SJCRH30 (cell line): Measurements from ENCODE around the gene JAK3. TPM values are rescaled to one million over a fixed set of nuclear protein-coding genes. Genes with fewer than 3 reads are reported as not detected.

Source experiments
- DNase-seq, 2 experiments: peaks; one replicate each; pipeline ENCODE4 v3.0.0-alpha.2; 2015 to 2020
- H3K27ac ChIP-seq: fragments of 250-450 bp; sonication (Bioruptor Pico); 2 replicates; pipeline ENCODE4 v1.5.1; 2020; ENCODE audit warnings: mild to moderate bottlenecking, moderate library complexity
- H3K27me3 ChIP-seq: fragments of 250-450 bp; sonication (Bioruptor Pico); 2 replicates; pipeline ENCODE4 v1.5.1; 2020; ENCODE audit warnings: mild to moderate bottlenecking, moderate library complexity
- H3K36me3 ChIP-seq: fragments of 250-450 bp; sonication (Bioruptor Pico); 2 replicates; pipeline ENCODE4 v1.5.1; 2020; ENCODE audit warnings: mild to moderate bottlenecking, moderate library complexity
- H3K4me1 ChIP-seq: fragments of 250-450 bp; sonication (Bioruptor Pico); 2 replicates; pipeline ENCODE4 v1.5.1; 2020; ENCODE audit warnings: mild to moderate bottlenecking, moderate library complexity
- H3K4me3 ChIP-seq: fragments of 250-450 bp; sonication (Bioruptor Pico); 2 replicates; pipeline ENCODE4 v1.5.1; 2020; ENCODE audit warnings: mild to moderate bottlenecking, moderate library complexity
- H3K9me3 ChIP-seq: fragments of 250-450 bp; sonication (Bioruptor Pico); replicated peaks from 2 replicates; pipeline ENCODE4 v1.5.1; 2020; ENCODE audit warnings: mild to moderate bottlenecking, moderate library complexity
- total RNA-seq: library from RNA; depleted of rRNA; stranded (reverse); fragments of >200 nt; shearing (Covaris generic); gene quantifications from 2 replicates; pipeline ENCODE4 v1.2.3, GENCODE V29; 2014

JAK3 gene
- total RNA-seq, 1 experiment from 2014 or later, result 0.04 TPM

- no peak within 1 kb of the TSS for H3K4me3 ChIP-seq
- no peaks in the 10 kb centered on the region for H3K9me3 ChIP-seq
- peaks cover 14% of the 10 kb centered on the region; the same call in 1 of the 2 replicates for H3K27me3 ChIP-seq
- H3K27ac ChIP-seq, result no peak within 1 kb of the TSS
- peak; percentile 69 to 71 for DNase-seq
- no peaks in the 10 kb centered on the region for H3K36me3 ChIP-seq
- H3K4me1 ChIP-seq, result no peaks in the 10 kb centered on the region
Measured at GRCh38 chr19:17871878-17872250, 24.1 kb upstream of the JAK3 start, which contains the start of gene SLC5A5. TSS of gene SLC5A5 (plus strand) at chr19:17871945. CDS start at chr19:17872320, 375 bp downstream.

GRCh38 chr19:17871032-17871877 is 23.5 kb upstream of the JAK3 start:
- Histone ChIP-seq H3K4me1 (no peaks in the 10 kb centered on the region), H3K27me3 (peaks cover 14% of the 10 kb centered on the region; the same call in 1 of the 2 replicates), H3K27ac (no peak overlapping the region), H3K36me3 (no peaks in the 10 kb centered on the region), H3K4me3 (no peak overlapping the region), H3K9me3 (no peaks in the 10 kb centered on the region)
- no peak for DNase-seq

- no peaks in the 10 kb centered on the region for H3K4me1 ChIP-seq
- peaks cover 14% of the 10 kb centered on the region; the same call in 1 of the 2 replicates for H3K27me3 ChIP-seq
- DNase-seq, result no peak
- no peak overlapping the region for H3K27ac ChIP-seq
- H3K9me3 ChIP-seq, result no peaks in the 10 kb centered on the region
- peaks cover 12% of the 10 kb centered on the region for H3K36me3 ChIP-seq
- no peak overlapping the region for H3K4me3 ChIP-seq
Measured at GRCh38 chr19:17869114-17869608, 21.4 kb upstream of the JAK3 start.

- Histone ChIP-seq H3K4me3 (no peak overlapping the region), H3K4me1 (no peaks in the 10 kb centered on the region), H3K27me3 (peaks cover 14% of the 10 kb centered on the region; the same call in 1 of the 2 replicates)
Measured at GRCh38 chr19:17868669-17869068, 20.9 kb upstream of the JAK3 start.

GRCh38 chr19:17866964-17867486 is 19.2 kb upstream of the JAK3 start:
- H3K9me3 ChIP-seq, result no peaks in the 10 kb centered on the region
- H3K27me3 ChIP-seq, result peaks cover 11% of the 10 kb centered on the region; the same call in 1 of the 2 replicates
- no peak overlapping the region for H3K4me3 ChIP-seq
- no peak for DNase-seq
- no peaks in the 10 kb centered on the region; the same call in 1 of the 2 replicates for H3K4me1 ChIP-seq
- peaks cover 33% of the 10 kb centered on the region for H3K36me3 ChIP-seq
- no peak overlapping the region for H3K27ac ChIP-seq

More at GRCh38 chr19:17868669-17869068, 20.9 kb upstream of the JAK3 start:
- H3K9me3 ChIP-seq, result no peaks in the 10 kb centered on the region
- no peak overlapping the region for H3K27ac ChIP-seq
- DNase-seq, result no peak
- H3K36me3 ChIP-seq, result peaks cover 17% of the 10 kb centered on the region

GRCh38 chr19:17866312-17866963 is 18.7 kb upstream of the JAK3 start:
- Histone ChIP-seq H3K36me3 (peaks cover 39% of the 10 kb centered on the region), H3K4me1 (peaks cover 1% of the 10 kb centered on the region; the same call in 1 of the 2 replicates)

GRCh38 chr19:17865364-17866311 is 17.9 kb upstream of the JAK3 start:
- peak in 1 of 2 experiments; percentile 53 for DNase-seq
- Histone ChIP-seq H3K36me3 (peaks cover 47% of the 10 kb centered on the region), H3K9me3 (no peaks in the 10 kb centered on the region), H3K4me3 (no peak overlapping the region), H3K27me3 (no peaks in the 10 kb centered on the region), H3K27ac (no peak overlapping the region), H3K4me1 (peaks cover 6% of the 10 kb centered on the region; the same call in 1 of the 2 replicates)

More at GRCh38 chr19:17866312-17866963, 18.7 kb upstream of the JAK3 start:
- peak in 1 of 2 experiments; percentile 42 for DNase-seq
- H3K4me3 ChIP-seq, result no peak overlapping the region
- peaks cover 5% of the 10 kb centered on the region; the same call in 1 of the 2 replicates for H3K27me3 ChIP-seq
- no peaks in the 10 kb centered on the region for H3K9me3 ChIP-seq
- H3K27ac ChIP-seq, result no peak overlapping the region

GRCh38 chr19:17863520-17864182 is 15.9 kb upstream of the JAK3 start:
- peak in 1 of 2 experiments; percentile 49 for DNase-seq
- H3K27me3 ChIP-seq, result no peaks in the 10 kb centered on the region
- H3K27ac ChIP-seq, result no peak overlapping the region
- no peaks in the 10 kb centered on the region for H3K9me3 ChIP-seq
- peaks cover 6% of the 10 kb centered on the region; the same call in 1 of the 2 replicates for H3K4me1 ChIP-seq
- no peak overlapping the region for H3K4me3 ChIP-seq
- peaks cover 52% of the 10 kb centered on the region for H3K36me3 ChIP-seq

GRCh38 chr19:17862711-17863519 is 15.1 kb upstream of the JAK3 start:
- Histone ChIP-seq H3K4me1 (peaks cover 6% of the 10 kb centered on the region; the same call in 1 of the 2 replicates), H3K4me3 (no peak overlapping the region), H3K27me3 (no peaks in the 10 kb centered on the region), H3K36me3 (peaks cover 52% of the 10 kb centered on the region), H3K27ac (no peak overlapping the region), H3K9me3 (no peaks in the 10 kb centered on the region)
- no peak for DNase-seq

GRCh38 chr19:17861542-17862402 is 14.0 kb upstream of the JAK3 start:
- Histone ChIP-seq H3K4me3 (peak overlapping the region; percentile 94), H3K4me1 (peaks cover 6% of the 10 kb centered on the region; the same call in 1 of the 2 replicates), H3K27ac (no peak overlapping the region), H3K27me3 (no peaks in the 10 kb centered on the region), H3K9me3 (no peaks in the 10 kb centered on the region), H3K36me3 (peaks cover 52% of the 10 kb centered on the region)
- DNase-seq, result no peak

GRCh38 chr19:17860993-17861360 is 13.2 kb upstream of the JAK3 start:
- H3K4me3 ChIP-seq, result peak overlapping the region; percentile 94
- peaks cover 52% of the 10 kb centered on the region for H3K36me3 ChIP-seq
- H3K4me1 ChIP-seq, result peaks cover 6% of the 10 kb centered on the region; the same call in 1 of the 2 replicates
- DNase-seq, result no peak
- no peaks in the 10 kb centered on the region for H3K9me3 ChIP-seq
- H3K27ac ChIP-seq, result peak overlapping the region; percentile 91
- H3K27me3 ChIP-seq, result no peaks in the 10 kb centered on the region
